Natural killer cell (primary cell): ENCODE results near the gene PAQR8. TPM values are rescaled to one million over a fixed set of nuclear protein-coding genes. Genes with fewer than 3 reads are reported as not detected.

Source experiments
- ATAC-seq, 3 donors: fragments of 150-1000 bp in 2 of 3; fragments of 200-7000 bp in 1 of 3; cut with Tn5 transposase; 1 replicate in 1 of 3; 2 replicates in 2 of 3; pipeline ENCODE4 v1.10.0; 2021; ENCODE audit warnings: mild to moderate bottlenecking in 2 of 3, moderate library complexity in 2 of 3
- DNase-seq, 2 donors: peaks; one replicate each; pipeline versions ENCODE4 v3.0.0 to v3.0.0-alpha.2; 2013 to 2021; ENCODE audit warnings: mixed read lengths in 1 of 2
- H3K27ac ChIP-seq: one replicate; pipeline ENCODE4 v1.5.1; 2013; ENCODE audit warnings: mild to moderate bottlenecking, low read length
- H3K27me3 ChIP-seq: one replicate; pipeline ENCODE4 v1.6.1; 2013; ENCODE audit warnings: low read length; ENCODE audit not compliant: control insufficient read depth, insufficient read depth
- H3K36me3 ChIP-seq: one replicate; pipeline ENCODE4 v1.6.1; 2013; ENCODE audit warnings: low read length; ENCODE audit not compliant: control insufficient read depth, insufficient read depth
- H3K4me1 ChIP-seq: one replicate; pipeline ENCODE4 v1.6.1; 2013; ENCODE audit warnings: low read length; ENCODE audit not compliant: control insufficient read depth, insufficient read depth
- H3K4me3 ChIP-seq: one replicate; pipeline ENCODE4 v1.5.1; 2013; ENCODE audit warnings: low read length
- H3K9me3 ChIP-seq: one replicate; pipeline ENCODE4 v1.6.1; 2013; ENCODE audit warnings: low read length; ENCODE audit not compliant: control insufficient read depth, insufficient read depth
- H3K27ac Mint-ChIP-seq, 2 donors: one replicate each; pipeline ENCODE4 v1.8.0; 2022; ENCODE audit warnings: mild to moderate bottlenecking in 2 of 2, mixed read lengths in 2 of 2, moderate library complexity in 1 of 2
- H3K27me3 Mint-ChIP-seq, 2 donors: one replicate each; pipeline ENCODE4 v1.8.0; 2022; ENCODE audit warnings: low read depth in 2 of 2, mixed read lengths in 2 of 2
- H3K36me3 Mint-ChIP-seq: one replicate; pipeline ENCODE4 v1.8.0; 2022; ENCODE audit warnings: mixed read lengths
- H3K4me1 Mint-ChIP-seq, 2 donors: one replicate each; pipeline ENCODE4 v1.8.0; 2022; ENCODE audit warnings: mixed read lengths in 2 of 2
- H3K4me3 Mint-ChIP-seq: one replicate; pipeline ENCODE4 v1.8.0; 2022; ENCODE audit warnings: mild to moderate bottlenecking, moderate library complexity, mixed read lengths
- H3K9me3 Mint-ChIP-seq, 2 donors: one replicate each; pipeline ENCODE4 v1.8.0; 2022; ENCODE audit warnings: mixed read lengths in 2 of 2
- CTCF ChIP-seq: fragments of 200-600 bp; IDR thresholded peaks from one replicate; pipeline ENCODE4 v1.8.0; 2022; ENCODE audit warnings: antibody characterized with exemption
- WGBS: methylation state at CpG from one replicate; pipeline ENCODE4 v1.1.7; 2013; ENCODE audit warnings: missing lambda C conversion rate; ENCODE audit not compliant: insufficient coverage; 5-methylcytosine and 5-hydroxymethylcytosine counted together
- intact Hi-C: fragments of 100-400 bp; cut with micrococcal nuclease; formaldehyde crosslinking; loops from one replicate; pipeline ENCODE4 v1.14.2; 2022
- total RNA-seq, 4 donors: library from RNA; stranded (reverse); fragments of 120-200 nt in 1 of 4; gene quantifications; one replicate each; pipeline versions ENCODE4 v1.2.3 to v1.2.4, GENCODE V29; 2013 to 2022

PAQR8 gene
- total RNA-seq, 3 donors from 2014 or later (not counting 1 experiment from before 2014, with no cell fraction given), result 2.4 to 5.0 (median 4.6) TPM

DNA sequence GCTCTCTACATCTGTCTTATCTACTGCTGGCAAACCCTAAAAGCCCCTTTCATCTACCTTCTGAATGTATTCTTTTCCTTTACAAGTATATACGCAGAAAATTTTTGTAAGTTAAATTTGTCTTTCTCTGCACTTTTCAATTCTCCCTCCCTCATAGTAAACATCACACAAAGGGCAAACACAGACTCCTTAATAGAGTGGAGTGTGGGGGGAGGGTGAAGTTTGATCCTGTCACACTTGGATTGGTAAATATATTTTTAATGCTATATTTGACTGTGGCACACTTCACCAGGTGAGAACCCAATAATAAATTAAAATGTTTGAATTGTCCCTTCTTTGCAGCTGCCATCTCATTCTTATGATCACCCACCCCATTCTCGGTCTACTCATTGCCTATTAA, 33.2 kb upstream of the PAQR8 start:
- H3K4me3 Mint-ChIP-seq, result no peak overlapping the region
- H3K4me1 ChIP-seq, result peaks cover 12% of the 10 kb centered on the region
- peaks cover 20 to 21% of the 10 kb centered on the region in 2 donors for H3K4me1 Mint-ChIP-seq
- no peaks in the 10 kb centered on the region for H3K9me3 Mint-ChIP-seq
- no peak overlapping the region for H3K4me3 ChIP-seq
- no peaks in the 10 kb centered on the region for H3K27me3 Mint-ChIP-seq
- intact Hi-C loops, result no loop called here
- no peak for TF ChIP-seq CTCF
- DNase-seq (no peak), ATAC-seq (no peak)
- no peaks in the 10 kb centered on the region for H3K36me3 Mint-ChIP-seq
- no peaks in the 10 kb centered on the region for H3K9me3 ChIP-seq
- H3K27me3 ChIP-seq, result no peaks in the 10 kb centered on the region
- WGBS, result 86% methylated on average over 1 of the region's 2 CpGs
- no peak overlapping the region for H3K27ac Mint-ChIP-seq
- no peak overlapping the region for H3K27ac ChIP-seq
- H3K36me3 ChIP-seq, result no peaks in the 10 kb centered on the region

DNA sequence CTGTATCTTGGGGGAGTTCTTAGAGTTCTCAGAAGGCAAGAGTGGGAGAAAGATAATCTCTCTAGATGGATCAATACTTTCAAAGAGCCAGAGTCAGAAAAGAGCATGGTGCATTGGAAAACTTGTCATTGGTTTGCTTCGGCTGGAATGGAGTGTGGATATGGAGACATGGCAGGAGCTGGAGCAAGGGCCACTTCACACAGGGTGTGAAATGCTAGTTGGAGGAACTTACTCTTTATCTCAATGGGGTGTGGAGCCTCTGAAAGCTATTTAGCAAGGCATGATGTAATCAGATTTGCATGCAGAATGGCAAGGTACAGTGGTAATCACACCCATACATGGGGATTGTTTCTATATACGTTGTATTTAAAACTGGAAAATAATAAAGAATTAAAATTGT, 31.5 kb upstream of the PAQR8 start:
- 100% methylated on average over 1 of the region's 2 CpGs for WGBS
- peaks cover 28% of the 10 kb centered on the region for H3K4me1 ChIP-seq
- no peaks in the 10 kb centered on the region for H3K9me3 ChIP-seq
- no peak for TF ChIP-seq CTCF
- no peak overlapping the region for H3K4me3 Mint-ChIP-seq
- DNase-seq, result no peak
- no peaks in the 10 kb centered on the region for H3K27me3 ChIP-seq
- H3K4me3 ChIP-seq, result no peak overlapping the region
- no peaks in the 10 kb centered on the region for H3K36me3 Mint-ChIP-seq
- H3K36me3 ChIP-seq, result no peaks in the 10 kb centered on the region
- no peaks in the 10 kb centered on the region for H3K27me3 Mint-ChIP-seq
- no peak for ATAC-seq
- intact Hi-C loops, result loop anchor here (5.0 kb wide), 1 partner anchor 33 kb away; no protein-coding TSS in a partner anchor
- no peaks in the 10 kb centered on the region for H3K9me3 Mint-ChIP-seq
- H3K27ac ChIP-seq, result no peak overlapping the region
- H3K4me1 Mint-ChIP-seq, result peaks cover 30 to 34% of the 10 kb centered on the region in 2 donors
- no peak overlapping the region for H3K27ac Mint-ChIP-seq

DNA sequence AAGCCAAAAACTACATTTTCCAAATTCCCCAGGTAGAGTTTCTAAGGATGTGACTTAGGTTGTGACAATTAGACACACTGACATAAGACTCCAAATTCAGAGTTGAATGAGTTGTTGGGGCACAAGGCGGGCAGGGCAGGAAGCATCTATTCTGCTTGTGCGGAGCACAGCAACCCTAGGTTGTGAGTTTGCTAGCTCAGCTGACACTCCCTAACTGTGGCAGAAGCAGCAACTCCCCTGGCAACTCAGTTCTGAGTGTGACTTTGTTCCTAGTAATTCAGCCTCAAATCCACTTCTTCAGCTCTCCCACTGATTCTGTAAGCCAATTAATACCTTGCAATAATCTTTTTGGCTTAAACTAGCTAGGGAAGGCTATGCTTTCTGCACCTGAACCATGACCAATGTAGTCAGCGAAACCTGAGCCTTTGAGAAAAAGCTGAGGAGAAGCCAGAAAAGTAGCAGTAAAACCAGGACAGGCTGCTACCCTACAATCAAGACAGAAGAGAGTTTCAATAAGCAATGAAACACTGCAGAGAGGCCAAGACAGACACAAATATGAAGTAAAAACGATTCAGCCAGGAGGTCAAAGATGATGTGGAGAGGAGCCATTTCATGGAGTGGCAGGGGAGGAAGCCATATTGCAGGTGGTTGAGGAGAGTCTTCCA, 30.0 kb upstream of the PAQR8 start:
- Mint-ChIP-seq H3K9me3 (no peaks in the 10 kb centered on the region), H3K4me3 (peak overlapping the region; percentile 10), H3K27ac (peak overlapping the region; percentile 93 to 96), H3K36me3 (no peaks in the 10 kb centered on the region), H3K4me1 (peaks cover 37 to 45% of the 10 kb centered on the region in 2 donors), H3K27me3 (no peaks in the 10 kb centered on the region)
- no peak for ATAC-seq
- Histone ChIP-seq H3K27me3 (no peaks in the 10 kb centered on the region), H3K4me3 (no peak overlapping the region), H3K9me3 (no peaks in the 10 kb centered on the region), H3K36me3 (no peaks in the 10 kb centered on the region), H3K4me1 (peaks cover 30% of the 10 kb centered on the region), H3K27ac (no peak overlapping the region)
- peak in 1 of 2 donors; percentile 40 for DNase-seq
- 88% methylated on average over 4 of the region's 4 CpGs for WGBS
- no peak for TF ChIP-seq CTCF
- intact Hi-C loops, result loop anchor here (2.0 to 5.0 kb wide), 2 partner anchors 35 to 67 kb away; no protein-coding TSS in a partner anchor

DNA sequence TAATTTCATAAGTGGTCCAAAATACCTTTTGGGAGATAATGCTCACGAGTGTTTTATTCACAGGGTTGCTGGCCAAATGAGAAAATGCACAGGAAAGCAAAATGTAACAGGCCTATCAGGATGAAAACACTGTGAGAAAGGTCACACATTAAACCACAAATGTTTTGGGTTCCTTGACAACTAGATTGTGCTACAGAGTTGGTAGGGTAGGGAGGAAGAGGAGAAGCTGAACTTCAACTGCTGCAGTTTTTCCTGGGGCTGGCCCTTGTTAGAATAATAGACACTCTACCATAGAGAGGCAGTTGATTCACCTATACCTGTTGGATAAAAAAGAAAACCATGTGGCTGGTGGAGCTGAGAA, 28.1 kb upstream of the PAQR8 start:
- Histone ChIP-seq H3K9me3 (no peaks in the 10 kb centered on the region), H3K27me3 (no peaks in the 10 kb centered on the region), H3K36me3 (no peaks in the 10 kb centered on the region), H3K27ac (peak overlapping the region; percentile 87), H3K4me1 (peaks cover 30% of the 10 kb centered on the region), H3K4me3 (no peak overlapping the region)
- no peaks in the 10 kb centered on the region for H3K9me3 Mint-ChIP-seq
- H3K4me3 Mint-ChIP-seq, result peak overlapping the region; percentile 82
- peak overlapping the region; percentile 93 to 96 for H3K27ac Mint-ChIP-seq
- peak; percentile 85 to 97 (median 93) for ATAC-seq
- no peaks in the 10 kb centered on the region for H3K36me3 Mint-ChIP-seq
- peaks cover 44 to 58% of the 10 kb centered on the region in 2 donors for H3K4me1 Mint-ChIP-seq
- peak in 1 of 2 donors; percentile 68 for DNase-seq
- no peak for TF ChIP-seq CTCF
- 0% methylated on average over 1 of the region's 1 CpG for WGBS
- no peaks in the 10 kb centered on the region for H3K27me3 Mint-ChIP-seq
- intact Hi-C loops, result loop anchor here (2.0 to 5.0 kb wide), 2 partner anchors 37 to 65 kb away; no protein-coding TSS in a partner anchor
